GM19328 (cell line): Measurements from ENCODE around the gene LITAF.
"Not testable (repeated sequence)": the region's sequence is repeated elsewhere in the genome, so short reads cannot be mapped to it uniquely, and the experiment has no call there.

Experiments
- ATAC-seq: cut with Tn5 transposase; IDR thresholded peaks from one replicate; pipeline ENCODE4 v1.9.1; 2021; ENCODE audit warnings: mild to moderate bottlenecking, moderate library complexity; ENCODE audit not compliant: unreplicated experiment

The LITAF gene

GRCh38 chr16:11524098-11524760 lies 62.5 kb downstream of the LITAF start:
- ATAC-seq: no peak

- ATAC-seq: no peak
Measured at GRCh38 chr16:11521055-11521454, 65.7 kb downstream of the LITAF start.

- no peak for ATAC-seq
Measured at GRCh38 chr16:11520442-11520841, 66.3 kb downstream of the LITAF start.

- no peak for ATAC-seq
Measured at GRCh38 chr16:11517961-11518360, 68.8 kb downstream of the LITAF start.

- ATAC-seq: no peak
Measured at GRCh38 chr16:11515540-11516430, 70.9 kb downstream of the LITAF start.

- ATAC-seq: no peak
Measured at GRCh38 chr16:11514283-11514682, 72.4 kb downstream of the LITAF start.

- ATAC-seq: not testable (repeated sequence)
Measured at GRCh38 chr16:11513366-11513765, 73.4 kb downstream of the LITAF start.

GRCh38 chr16:11511801-11512200 lies 74.9 kb downstream of the LITAF start:
- ATAC-seq: no peak

GRCh38 chr16:11511328-11511727 lies 75.4 kb downstream of the LITAF start:
- no peak for ATAC-seq

GRCh38 chr16:11510178-11510973 lies 76.3 kb downstream of the LITAF start:
- no peak for ATAC-seq

- no peak for ATAC-seq
Measured at GRCh38 chr16:11507991-11508390, 78.7 kb downstream of the LITAF start.

- no peak for ATAC-seq
Measured at GRCh38 chr16:11507350-11507749, 79.4 kb downstream of the LITAF start.

GRCh38 chr16:11506741-11507305 lies 79.9 kb downstream of the LITAF start:
- ATAC-seq: no peak

GRCh38 chr16:11504261-11504660 lies 82.5 kb downstream of the LITAF start:
- ATAC-seq: not testable (repeated sequence)

GRCh38 chr16:11503566-11503965 lies 83.2 kb downstream of the LITAF start:
- ATAC-seq: no peak

- ATAC-seq: no peak
Measured at GRCh38 chr16:11502239-11502638, 84.5 kb downstream of the LITAF start.

- no peak for ATAC-seq
Measured at GRCh38 chr16:11501632-11502031, 85.1 kb downstream of the LITAF start.

GRCh38 chr16:11500700-11501346 lies 85.9 kb downstream of the LITAF start:
- no peak for ATAC-seq

GRCh38 chr16:11499295-11500089 lies 87.2 kb downstream of the LITAF start:
- no peak for ATAC-seq

- no peak for ATAC-seq
Measured at GRCh38 chr16:11498683-11499082, 88.0 kb downstream of the LITAF start.
